Fibroblast of lung (primary cell): ENCODE data around the gene OSM. TPM values are rescaled to one million over a fixed set of nuclear protein-coding genes. Genes with fewer than 3 reads are reported as not detected.

Experiments
- DNase-seq, 2 donors: peaks; one replicate each; pipeline versions ENCODE4 v3.0.0 to v3.0.0-alpha.2; 2010; ENCODE audit warnings: low read depth in 2 of 2
- H2AFZ ChIP-seq: 2 replicates; pipeline ENCODE4 v1.5.1; 2012; ENCODE audit warnings: low read length, control low read depth, inconsistent platforms
- H3K27ac ChIP-seq: 2 replicates; pipeline ENCODE4 v1.5.1; 2011; ENCODE audit warnings: low read length, control low read depth; ENCODE audit not compliant: insufficient read depth
- H3K27me3 ChIP-seq: 2 replicates; pipeline ENCODE4 v1.5.1; 2011; ENCODE audit warnings: mild to moderate bottlenecking, low read length; ENCODE audit not compliant: control insufficient read depth, insufficient read depth
- H3K36me3 ChIP-seq: 2 replicates; pipeline ENCODE4 v1.5.1; 2011; ENCODE audit warnings: low read length; ENCODE audit not compliant: control insufficient read depth, insufficient read depth
- H3K4me1 ChIP-seq: 2 replicates; pipeline ENCODE4 v1.5.1; 2011; ENCODE audit warnings: low read length; ENCODE audit not compliant: control insufficient read depth, insufficient read depth; ENCODE audit errors: extremely low read depth
- H3K4me2 ChIP-seq: 2 replicates; pipeline ENCODE4 v1.5.1; 2011; ENCODE audit warnings: low read length, control low read depth; ENCODE audit not compliant: insufficient read depth; ENCODE audit errors: extremely low read depth
- H3K4me3 ChIP-seq, 4 experiments: fragments of 200-600 bp in 1 of 4; sonication (generic) in 1 of 4; replicated peaks in 1 of 4; 2 replicates each; pipeline ENCODE4 v1.5.1; 2011 to 2016; ENCODE audit warnings: low read length in 4 of 4, low read depth in 3 of 4, mild to moderate bottlenecking in 3 of 4, control low read depth in 2 of 4, inconsistent platforms in 1 of 4, mixed read lengths in 1 of 4; ENCODE audit not compliant: insufficient read depth in 1 of 4; ENCODE audit errors: control extremely low read depth in 1 of 4
- H3K79me2 ChIP-seq: 2 replicates; pipeline ENCODE4 v1.5.1; 2012; ENCODE audit warnings: mild to moderate bottlenecking, low read length, inconsistent platforms; ENCODE audit not compliant: control insufficient read depth, insufficient read depth
- H3K9ac ChIP-seq: 2 replicates; pipeline ENCODE4 v1.5.1; 2011; ENCODE audit warnings: mild to moderate bottlenecking, low read length, control low read depth; ENCODE audit not compliant: insufficient read depth
- H3K9me3 ChIP-seq: 2 replicates; pipeline ENCODE4 v1.5.1; 2012; ENCODE audit warnings: low read depth, low read length; ENCODE audit not compliant: control insufficient read depth, insufficient read depth
- H4K20me1 ChIP-seq: 2 replicates; pipeline ENCODE4 v1.5.1; 2011; ENCODE audit warnings: low read length; ENCODE audit not compliant: control insufficient read depth, insufficient read depth; ENCODE audit errors: extremely low read depth
- EZH2 ChIP-seq: IDR thresholded peaks from 2 replicates; pipeline ENCODE4 v1.5.1; 2012; ENCODE audit warnings: low read length, control low read depth, mild to moderate bottlenecking; ENCODE audit errors: missing control alignments
- polyA plus RNA-seq, 2 donors: library from polyadenylated mRNA; depleted of rRNA in 1 of 2; stranded (reverse) in 1 of 2; unstranded in 1 of 2; fragments of >200 nt; gene quantifications; 2 replicates each; pipeline ENCODE4 v1.2.1, GENCODE V29; 2011 to 2012; ENCODE audit warnings: missing spikeins in 1 of 2
- total RNA-seq: library from RNA; depleted of rRNA; stranded (reverse); fragments of >200 nt; gene quantifications from 2 replicates; pipeline ENCODE4 v1.2.1, GENCODE V29; 2014
- TF ChIP-seq, protein P1 (sequence below), 2 donors: IDR thresholded peaks in 1 of 2; conservative IDR thresholded peaks in 1 of 2; 1 replicate in 1 of 2; 2 replicates in 1 of 2; pipeline ENCODE4 v1.5.1; 2011 to 2012; ENCODE audit warnings: low read length in 2 of 2, control low read depth in 1 of 2, inconsistent platforms in 1 of 2, low read depth in 1 of 2, mild to moderate bottlenecking in 1 of 2

Gene OSM
- total and polyA plus RNA-seq, 2 donors (not counting 1 experiment from before 2014, with no cell fraction given), result not detected

DNA sequence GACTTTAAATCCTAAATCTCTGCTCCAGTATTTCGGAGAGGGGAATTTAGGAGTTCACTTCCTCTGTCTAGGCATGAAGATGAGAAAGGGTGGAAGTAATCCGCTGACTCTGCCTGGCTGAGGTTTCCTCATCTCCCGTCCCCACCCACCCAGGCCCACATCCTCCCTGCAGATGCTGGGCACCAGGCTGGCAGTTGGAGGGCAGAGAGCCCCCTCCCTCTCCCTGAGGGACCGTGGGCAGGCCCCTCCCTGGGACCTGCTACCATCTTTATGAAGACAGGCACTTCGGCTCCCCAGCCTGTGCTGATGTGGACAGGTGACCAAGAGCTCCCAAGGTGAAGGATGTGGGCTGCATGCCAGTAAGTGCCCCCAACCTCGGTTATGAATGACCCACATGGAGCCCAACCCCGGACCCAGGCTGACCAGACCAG lies 16.0 kb upstream of the OSM start:
- H3K4me3 ChIP-seq, result no peak overlapping the region
- H3K27ac ChIP-seq, result no peak overlapping the region
- DNase-seq, result no peak
- H3K4me1 ChIP-seq, result peaks cover 2% of the 10 kb centered on the region
- no peaks in the 10 kb centered on the region for H3K36me3 ChIP-seq
- no peak overlapping the region for H3K4me2 ChIP-seq
- H3K79me2 ChIP-seq, result no peaks in the 10 kb centered on the region
- no peak overlapping the region for H3K9ac ChIP-seq
- no peak overlapping the region for H2AFZ ChIP-seq
- H4K20me1 ChIP-seq, result no peaks in the 10 kb centered on the region
- no peaks in the 10 kb centered on the region for H3K9me3 ChIP-seq
- TF ChIP-seq, protein P1, sequence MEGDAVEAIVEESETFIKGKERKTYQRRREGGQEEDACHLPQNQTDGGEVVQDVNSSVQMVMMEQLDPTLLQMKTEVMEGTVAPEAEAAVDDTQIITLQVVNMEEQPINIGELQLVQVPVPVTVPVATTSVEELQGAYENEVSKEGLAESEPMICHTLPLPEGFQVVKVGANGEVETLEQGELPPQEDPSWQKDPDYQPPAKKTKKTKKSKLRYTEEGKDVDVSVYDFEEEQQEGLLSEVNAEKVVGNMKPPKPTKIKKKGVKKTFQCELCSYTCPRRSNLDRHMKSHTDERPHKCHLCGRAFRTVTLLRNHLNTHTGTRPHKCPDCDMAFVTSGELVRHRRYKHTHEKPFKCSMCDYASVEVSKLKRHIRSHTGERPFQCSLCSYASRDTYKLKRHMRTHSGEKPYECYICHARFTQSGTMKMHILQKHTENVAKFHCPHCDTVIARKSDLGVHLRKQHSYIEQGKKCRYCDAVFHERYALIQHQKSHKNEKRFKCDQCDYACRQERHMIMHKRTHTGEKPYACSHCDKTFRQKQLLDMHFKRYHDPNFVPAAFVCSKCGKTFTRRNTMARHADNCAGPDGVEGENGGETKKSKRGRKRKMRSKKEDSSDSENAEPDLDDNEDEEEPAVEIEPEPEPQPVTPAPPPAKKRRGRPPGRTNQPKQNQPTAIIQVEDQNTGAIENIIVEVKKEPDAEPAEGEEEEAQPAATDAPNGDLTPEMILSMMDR (conservative IDR thresholded peaks at IDR 0.05 in 1 of 2, IDR thresholded peaks at IDR 0.05 in 1 of 2; ENCODE audit: low read depth in 1 of 2, low read length in 2 of 2), result no peak
- no peak for TF ChIP-seq EZH2
- H3K27me3 ChIP-seq, result no peaks in the 10 kb centered on the region

DNA sequence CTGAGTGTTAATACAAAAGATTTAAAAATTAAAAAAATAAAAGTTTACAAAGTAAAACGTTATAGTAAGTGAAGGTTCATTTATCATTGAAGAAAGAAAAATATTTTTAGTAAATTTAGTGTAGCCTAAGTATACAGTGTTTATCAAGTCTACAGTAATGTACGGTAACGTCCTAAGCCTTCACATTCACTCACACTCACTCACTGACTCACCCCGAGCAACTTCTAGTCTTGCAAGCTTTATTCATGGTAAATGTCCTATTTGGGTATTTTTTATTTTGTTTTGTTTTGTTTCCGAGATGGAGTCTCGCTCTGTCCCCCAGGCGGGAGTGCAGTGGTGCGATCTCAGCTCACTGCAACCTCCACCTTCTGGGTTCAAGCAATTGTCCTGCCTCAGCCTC lies 13.9 kb upstream of the OSM start:
- Histone ChIP-seq H3K4me3 (no peak overlapping the region), H3K4me2 (no peak overlapping the region), H2AFZ (no peak overlapping the region), H3K4me1 (peaks cover 2% of the 10 kb centered on the region), H3K9me3 (no peaks in the 10 kb centered on the region), H3K27ac (no peak overlapping the region), H3K79me2 (no peaks in the 10 kb centered on the region), H4K20me1 (no peaks in the 10 kb centered on the region), H3K9ac (no peak overlapping the region), H3K36me3 (no peaks in the 10 kb centered on the region), H3K27me3 (no peaks in the 10 kb centered on the region)
- no peak for TF ChIP-seq EZH2
- TF ChIP-seq, protein P1 (conservative IDR thresholded peaks at IDR 0.05 in 1 of 2, IDR thresholded peaks at IDR 0.05 in 1 of 2; ENCODE audit: low read depth in 1 of 2, low read length in 2 of 2), result no peak
- DNase-seq, result peak; percentile 42 to 50

DNA sequence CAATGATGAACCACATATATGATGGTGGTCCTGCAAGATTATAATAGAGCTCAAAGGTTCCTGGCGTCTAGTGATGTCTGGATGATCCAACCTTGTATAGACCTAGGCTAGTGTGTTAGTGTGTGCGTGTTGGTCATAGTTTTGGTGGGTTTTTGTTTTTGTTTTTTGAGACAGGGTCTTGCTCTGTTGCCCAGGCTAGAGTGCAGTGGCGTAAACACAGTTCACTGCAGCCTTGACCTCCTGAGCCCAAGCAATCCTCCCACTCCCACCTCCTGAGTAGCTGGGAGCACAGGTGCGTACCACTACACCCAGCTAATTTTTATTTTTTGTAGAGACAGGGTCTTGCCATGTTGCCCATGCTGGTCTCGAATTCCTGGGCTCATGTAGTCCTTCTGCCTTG lies 13.3 kb upstream of the OSM start:
- no peak for TF ChIP-seq EZH2
- TF ChIP-seq, protein P1 (conservative IDR thresholded peaks at IDR 0.05 in 1 of 2, IDR thresholded peaks at IDR 0.05 in 1 of 2; ENCODE audit: low read depth in 1 of 2, low read length in 2 of 2), result no peak
- no peaks in the 10 kb centered on the region for H3K9me3 ChIP-seq
- no peak for DNase-seq

More for the DNA sequence above, 13.3 kb upstream of the OSM start:
- H3K9ac ChIP-seq, result no peak overlapping the region
- peaks cover 2% of the 10 kb centered on the region for H3K4me1 ChIP-seq
- no peaks in the 10 kb centered on the region for H3K27me3 ChIP-seq
- no peak overlapping the region for H3K4me2 ChIP-seq
- no peaks in the 10 kb centered on the region for H3K79me2 ChIP-seq
- H3K36me3 ChIP-seq, result no peaks in the 10 kb centered on the region
- no peak overlapping the region for H2AFZ ChIP-seq
- H3K4me3 ChIP-seq, result no peak overlapping the region
- no peaks in the 10 kb centered on the region for H4K20me1 ChIP-seq
- no peak overlapping the region for H3K27ac ChIP-seq
